ENCODE measurements around the gene TRIP10.

TRIP10 gene

GRCh38 chr19:6728346-6728745, 11.1 kb upstream of the TRIP10 start:
- DNase-seq (ENCODE audit: low spot score), result no peak

GRCh38 chr19:6729573-6730152, 9.8 kb upstream of the TRIP10 start:
- DNase-seq (ENCODE audit: low spot score), result no peak

- no peak for DNase-seq (ENCODE audit: low spot score)
Observed at GRCh38 chr19:6730153-6730804, 9.2 kb upstream of the TRIP10 start.

GRCh38 chr19:6730941-6731670, 8.4 kb upstream of the TRIP10 start:
- DNase-seq (ENCODE audit: low spot score), result no peak

GRCh38 chr19:6731822-6732221, 7.7 kb upstream of the TRIP10 start:
- DNase-seq (ENCODE audit: low spot score), result no peak

- no peak for DNase-seq (ENCODE audit: low spot score)
Observed at GRCh38 chr19:6732803-6733337, 6.6 kb upstream of the TRIP10 start.

- DNase-seq (ENCODE audit: low spot score), result no peak
Observed at GRCh38 chr19:6733338-6734095, 6.0 kb upstream of the TRIP10 start.

GRCh38 chr19:6734096-6734696, 5.3 kb upstream of the TRIP10 start:
- DNase-seq (ENCODE audit: low spot score), result no peak

- no peak for DNase-seq (ENCODE audit: low spot score)
Observed at GRCh38 chr19:6735181-6735911, 4.1 kb upstream of the TRIP10 start.

GRCh38 chr19:6736169-6736916, 3.1 kb upstream of the TRIP10 start:
- peak; percentile 63 for DNase-seq (ENCODE audit: low spot score)

- DNase-seq (ENCODE audit: low spot score), result no peak
Observed at GRCh38 chr19:6736917-6737283, 2.6 kb upstream of the TRIP10 start.

- DNase-seq (ENCODE audit: low spot score), result peak; percentile 100
Observed at GRCh38 chr19:6737284-6737872, 2.1 kb upstream of the TRIP10 start, which contains the start of gene GPR108. Gene GPR108, minus strand, starts transcription at chr19:6737580. Its CDS starts 4 bp downstream, at chr19:6737576.

- peak; percentile 80 for DNase-seq (ENCODE audit: low spot score)
Observed at GRCh38 chr19:6737873-6738786, 1.4 kb upstream of the TRIP10 start.

- DNase-seq (ENCODE audit: low spot score), result no peak
Observed at GRCh38 chr19:6738787-6739389, 592 bp upstream of the TRIP10 start.

- DNase-seq (ENCODE audit: low spot score), result no peak
Observed at GRCh38 chr19:6739883-6740588, 556 bp downstream of the TRIP10 start.

GRCh38 chr19:6740589-6741343, 1.3 kb downstream of the TRIP10 start:
- no peak for DNase-seq (ENCODE audit: low spot score)

GRCh38 chr19:6743066-6743465, 3.6 kb downstream of the TRIP10 start:
- DNase-seq (ENCODE audit: low spot score), result no peak

Measured in CD4-positive, alpha-beta T cell treated with Interleukin-6 at 100 ng/mL for 8 hours (primary cell).